22Rv1 (cell line): Measurements from ENCODE around the gene ALKAL2.

Source experiments
- H3K27ac ChIP-seq: fragments of 450-650 bp; 2 replicates; pipeline ENCODE4 v1.5.1; 2017
- ZFX ChIP-seq: fragments of 450-650 bp; IDR thresholded peaks from 2 replicates; pipeline ENCODE4 v1.6.1; 2017; ENCODE audit warnings: antibody characterized with exemption, borderline replicate concordance
- TF ChIP-seq, protein P1 (sequence below): fragments of 450-650 bp; IDR thresholded peaks from 2 replicates; pipeline ENCODE4 v1.5.1; 2017; ENCODE audit warnings: mild to moderate bottlenecking

ALKAL2 gene

GRCh38 chr2:283996-284794, 3.7 kb downstream of the ALKAL2 start:
- TF ChIP-seq ZFX: no peak
- TF ChIP-seq, protein P1, sequence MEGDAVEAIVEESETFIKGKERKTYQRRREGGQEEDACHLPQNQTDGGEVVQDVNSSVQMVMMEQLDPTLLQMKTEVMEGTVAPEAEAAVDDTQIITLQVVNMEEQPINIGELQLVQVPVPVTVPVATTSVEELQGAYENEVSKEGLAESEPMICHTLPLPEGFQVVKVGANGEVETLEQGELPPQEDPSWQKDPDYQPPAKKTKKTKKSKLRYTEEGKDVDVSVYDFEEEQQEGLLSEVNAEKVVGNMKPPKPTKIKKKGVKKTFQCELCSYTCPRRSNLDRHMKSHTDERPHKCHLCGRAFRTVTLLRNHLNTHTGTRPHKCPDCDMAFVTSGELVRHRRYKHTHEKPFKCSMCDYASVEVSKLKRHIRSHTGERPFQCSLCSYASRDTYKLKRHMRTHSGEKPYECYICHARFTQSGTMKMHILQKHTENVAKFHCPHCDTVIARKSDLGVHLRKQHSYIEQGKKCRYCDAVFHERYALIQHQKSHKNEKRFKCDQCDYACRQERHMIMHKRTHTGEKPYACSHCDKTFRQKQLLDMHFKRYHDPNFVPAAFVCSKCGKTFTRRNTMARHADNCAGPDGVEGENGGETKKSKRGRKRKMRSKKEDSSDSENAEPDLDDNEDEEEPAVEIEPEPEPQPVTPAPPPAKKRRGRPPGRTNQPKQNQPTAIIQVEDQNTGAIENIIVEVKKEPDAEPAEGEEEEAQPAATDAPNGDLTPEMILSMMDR: no peak
- H3K27ac ChIP-seq: no peak overlapping the region

- H3K27ac ChIP-seq: no peak overlapping the region
These were observed 5.3 kb downstream of the ALKAL2 start for GRCh38 chr2:282371-283263.

DNA sequence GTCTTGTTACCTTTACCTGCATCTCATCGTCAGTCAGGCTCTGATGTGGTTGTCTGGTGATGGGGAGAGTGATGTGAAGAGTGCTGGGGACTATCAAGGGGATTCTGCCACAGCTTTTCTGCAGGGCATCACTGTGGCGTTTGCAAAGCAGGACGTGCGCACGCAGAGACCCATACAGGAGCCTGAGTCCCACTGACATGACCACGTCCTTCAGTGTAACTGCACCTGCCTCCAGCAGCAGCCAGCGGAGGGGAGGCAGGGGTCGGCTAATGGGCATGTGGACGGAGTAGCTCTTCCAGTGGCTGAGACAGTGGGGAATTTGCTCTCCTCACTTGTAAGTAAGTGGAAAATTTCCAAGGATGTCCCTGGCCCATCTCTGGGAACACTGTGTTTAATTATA, 6.5 kb downstream of the ALKAL2 start:
- TF ChIP-seq ZFX: no peak
- TF ChIP-seq, protein P1: no peak
- H3K27ac ChIP-seq: no peak overlapping the region

More at GRCh38 chr2:282371-283263, 5.3 kb downstream of the ALKAL2 start:
- TF ChIP-seq, protein P1: no peak
- no peak for TF ChIP-seq ZFX

DNA sequence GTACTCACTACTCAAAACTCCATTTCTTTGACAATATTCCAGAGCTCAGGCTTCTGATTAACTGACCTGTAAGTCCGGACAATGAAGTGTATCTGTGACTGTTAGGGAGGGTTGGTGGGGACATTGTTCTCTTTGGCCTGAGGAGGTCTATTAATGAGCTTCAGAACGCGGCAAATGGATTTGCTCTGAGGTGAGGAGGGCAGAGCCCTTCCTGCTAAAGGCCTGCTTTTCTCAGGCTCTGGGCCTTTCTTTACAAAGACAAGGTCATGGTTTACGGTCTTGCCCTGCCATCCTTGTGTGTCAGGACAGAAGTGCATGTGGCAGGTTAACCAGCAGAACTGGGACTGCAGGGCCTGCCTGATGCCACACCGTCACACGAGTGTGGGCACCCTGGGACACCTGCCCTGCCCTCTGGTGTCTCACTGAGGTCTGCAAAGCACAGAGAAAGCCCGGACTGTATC, 7.2 kb downstream of the ALKAL2 start:
- TF ChIP-seq ZFX: no peak
- TF ChIP-seq, protein P1: no peak
- no peak overlapping the region for H3K27ac ChIP-seq

DNA sequence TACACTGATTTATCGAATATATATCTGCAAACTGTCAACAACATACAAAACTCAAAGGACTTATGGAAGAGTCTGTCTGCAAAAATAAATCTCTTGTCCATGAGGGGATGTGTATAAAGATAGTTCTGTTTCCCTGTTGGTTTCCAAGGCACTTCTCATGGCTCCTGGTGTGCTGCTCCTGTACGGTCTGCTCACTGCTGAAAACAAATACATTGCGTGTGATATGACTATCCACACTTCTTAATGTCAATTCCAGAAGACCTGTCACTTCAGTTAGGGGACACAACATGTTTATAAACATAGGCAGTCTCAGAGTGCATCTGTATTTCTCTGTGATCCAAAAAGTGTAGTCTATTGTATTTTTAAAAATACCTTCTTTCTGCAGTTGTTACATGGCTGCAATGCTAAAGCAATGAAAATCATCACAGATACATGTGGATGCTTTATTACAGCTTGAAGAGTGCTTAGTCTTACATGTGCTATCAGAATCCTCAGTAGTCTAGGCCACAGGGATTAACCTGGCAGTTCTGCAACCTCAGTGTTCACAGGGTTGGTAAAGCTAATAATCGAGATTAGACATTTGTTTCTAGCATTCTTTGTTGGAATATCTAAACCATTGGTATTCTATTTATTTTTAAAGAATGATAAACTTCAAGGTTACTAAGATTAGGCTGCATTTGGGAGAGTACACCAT, 7.8 kb downstream of the ALKAL2 start:
- no peak overlapping the region for H3K27ac ChIP-seq
- TF ChIP-seq, protein P1: no peak
- no peak for TF ChIP-seq ZFX

DNA sequence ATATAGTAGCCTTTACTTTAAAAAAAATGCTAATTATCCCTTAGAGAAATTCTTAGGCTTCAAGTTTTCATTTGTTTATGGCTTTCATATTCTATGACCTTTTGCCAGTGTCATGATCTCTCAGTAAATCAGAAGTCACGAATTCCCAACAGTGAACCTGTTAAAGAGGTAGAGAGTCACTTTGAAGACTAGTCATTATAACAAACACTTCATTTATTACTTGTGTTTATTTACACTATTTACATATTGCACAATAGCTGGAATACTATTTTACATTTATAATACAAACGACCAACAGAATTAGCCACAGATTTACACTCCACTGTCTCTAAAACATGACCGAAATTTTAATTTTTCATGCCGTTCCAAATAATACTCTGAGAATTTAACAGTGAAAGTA, 8.5 kb downstream of the ALKAL2 start:
- H3K27ac ChIP-seq: no peak overlapping the region
- TF ChIP-seq ZFX: no peak
- TF ChIP-seq, protein P1: no peak
